GM19351 (cell line): ENCODE measurements around the gene VTA1.
"Not testable (repeated sequence)": the region's sequence is repeated elsewhere in the genome, so short reads cannot be mapped to it uniquely, and the experiment has no call there.

Experiments used
- ATAC-seq: cut with Tn5 transposase; IDR thresholded peaks from one replicate; pipeline ENCODE4 v1.9.1; 2021; ENCODE audit warnings: mild to moderate bottlenecking, moderate library complexity; ENCODE audit not compliant: unreplicated experiment

VTA1 gene

DNA sequence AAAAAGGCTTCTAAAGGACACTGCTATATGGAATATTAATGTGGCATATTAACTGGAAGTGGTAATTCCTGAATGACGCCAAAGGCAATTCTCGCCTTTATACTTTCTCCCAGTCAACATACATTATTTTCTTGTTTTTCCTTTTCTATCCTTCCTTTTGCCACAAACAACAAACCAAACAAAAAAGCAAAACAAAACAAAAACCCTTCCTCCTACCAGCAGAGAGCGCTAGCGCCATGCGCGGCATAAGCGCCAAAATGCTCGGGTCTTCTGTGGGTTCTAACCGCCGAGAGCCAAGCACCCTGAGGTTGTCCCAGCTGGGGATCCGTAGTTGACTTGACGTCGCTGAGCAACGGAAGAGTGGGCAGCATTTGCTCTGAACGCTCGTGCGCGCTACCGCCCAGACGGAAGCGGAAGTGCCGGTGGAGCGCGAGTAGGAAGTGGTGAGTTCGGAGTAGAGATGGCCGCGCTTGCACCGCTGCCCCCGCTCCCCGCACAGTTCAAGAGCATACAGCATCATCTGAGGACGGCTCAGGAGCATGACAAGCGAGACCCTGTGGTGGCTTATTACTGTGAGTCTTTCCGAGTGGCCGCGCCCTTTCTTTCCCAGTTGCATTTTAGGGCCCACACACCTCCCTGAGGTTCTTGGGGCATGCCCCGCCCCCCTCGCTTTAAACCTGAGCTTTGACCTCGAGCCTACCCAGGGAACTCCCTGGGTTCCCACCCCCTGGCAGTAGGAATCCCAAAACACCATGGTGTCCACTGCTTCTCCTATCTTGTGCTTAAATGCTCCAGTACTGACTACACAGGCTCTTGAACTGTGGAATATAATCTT lies at the start of gene VTA1, which contains the start of gene NMBR:
VTA1 (plus strand) TSS at position 436 of the 835 bp plus-strand sequence; CDS start at position 461, 25 bp downstream.
NMBR (minus strand) TSS at position 295 of the 835 bp plus-strand sequence. CDS start 58,464 bp downstream, outside the sequence.
- ATAC-seq, result peak; percentile 99

- not testable (repeated sequence) for ATAC-seq
Observed at GRCh38 chr6:142104820-142105219, 42.2 kb upstream of the VTA1 start.

GRCh38 chr6:142110820-142111219 lies 36.2 kb upstream of the VTA1 start:
- not testable (repeated sequence) for ATAC-seq

DNA sequence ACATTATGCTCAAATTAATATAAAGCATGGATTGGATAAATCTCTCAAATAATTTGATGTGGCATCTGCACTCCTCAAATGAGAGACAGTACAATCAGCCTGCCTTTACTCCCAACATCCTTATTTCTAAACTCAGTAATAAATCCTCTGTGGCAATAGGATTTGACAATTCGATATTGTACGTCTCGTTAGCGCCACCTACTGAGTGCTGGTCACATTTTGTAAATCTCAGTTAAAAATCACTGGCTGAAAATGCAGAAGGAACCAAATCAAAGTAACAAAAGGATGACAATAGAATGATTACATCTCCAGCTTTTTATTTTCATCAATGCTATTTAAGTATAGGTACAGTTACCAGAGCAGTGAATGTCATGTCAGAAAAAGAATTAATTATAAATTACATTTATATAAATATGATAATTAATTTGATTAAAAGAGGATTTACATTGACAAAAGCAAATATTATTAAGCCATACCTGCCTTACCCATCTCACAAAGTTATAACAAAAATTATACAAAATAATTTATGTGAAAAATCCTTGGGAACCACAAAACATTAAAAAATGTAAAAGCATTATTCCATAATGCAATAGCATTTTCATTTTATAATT lies 34.5 kb upstream of the VTA1 start:
- ATAC-seq, result peak; percentile 72

GRCh38 chr6:142117366-142117765 lies 29.7 kb upstream of the VTA1 start:
- ATAC-seq, result no peak

GRCh38 chr6:142118328-142118727 lies 28.7 kb upstream of the VTA1 start:
- no peak for ATAC-seq

- ATAC-seq, result no peak
Observed at GRCh38 chr6:142118925-142119324, 28.1 kb upstream of the VTA1 start.

- no peak for ATAC-seq
Observed at GRCh38 chr6:142121342-142121741, 25.7 kb upstream of the VTA1 start.

DNA sequence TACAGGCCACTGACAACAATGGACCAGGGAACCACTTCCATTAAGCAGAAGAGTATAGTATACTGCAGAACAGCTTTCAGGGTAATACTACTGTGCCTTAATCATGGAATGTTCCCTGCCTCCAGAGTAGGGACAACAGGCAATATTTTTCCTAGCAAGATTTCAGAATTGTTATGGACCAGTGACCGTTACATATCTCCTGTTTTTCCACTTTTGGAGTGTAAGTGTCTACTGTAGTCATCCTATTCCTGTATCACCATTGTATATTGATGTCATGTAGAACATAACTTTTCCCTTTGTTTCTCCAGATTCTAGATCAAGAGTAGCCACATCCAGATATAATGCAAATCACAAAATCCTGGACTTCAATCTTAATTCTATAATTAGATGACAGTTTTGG lies 16.2 kb upstream of the VTA1 start:
- no peak for ATAC-seq

DNA sequence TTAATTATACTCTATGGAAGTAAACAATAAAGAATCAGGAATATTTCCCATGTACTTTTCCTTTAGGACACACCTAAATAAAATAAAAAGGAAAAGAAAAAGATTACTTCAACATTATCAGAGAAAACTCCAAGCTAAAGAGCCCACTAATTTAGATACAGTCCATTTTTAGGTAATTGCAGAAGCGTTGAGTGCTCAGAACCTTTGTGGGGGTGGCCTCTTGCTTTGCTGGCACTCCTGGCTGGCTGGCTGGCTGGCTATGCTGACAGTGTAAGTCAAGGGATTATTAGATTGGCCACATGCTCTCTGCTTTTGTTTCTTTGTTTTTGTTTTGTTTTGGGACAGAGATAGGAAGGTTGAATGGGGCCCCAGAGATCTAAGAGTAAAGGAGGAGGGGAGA lies 14.4 kb upstream of the VTA1 start, which contains the start of gene GJE1:
GJE1 (plus strand) TSS at position 301 of the 400 bp plus-strand sequence. CDS start 234 bp downstream, outside the sequence.
- no peak for ATAC-seq

DNA sequence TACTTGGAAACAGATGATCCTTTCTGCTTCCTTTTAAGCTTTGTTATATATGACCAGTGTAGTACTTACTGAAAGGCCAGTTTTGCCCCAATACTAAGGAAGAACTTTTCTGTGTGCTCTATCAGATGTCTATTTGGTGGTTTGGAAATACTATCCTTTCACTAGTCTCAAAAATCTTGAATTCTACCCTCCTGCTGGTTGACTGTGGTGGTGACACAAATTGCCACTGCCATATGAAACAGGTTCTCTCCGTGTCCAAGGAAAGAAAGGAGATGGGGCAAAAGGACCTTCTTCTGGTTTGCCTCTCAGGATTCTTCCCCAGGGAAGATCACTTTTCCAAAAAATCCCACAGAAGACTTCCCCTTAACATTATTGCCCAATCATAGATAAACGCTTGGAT lies 8.2 kb upstream of the VTA1 start:
- no peak for ATAC-seq

GRCh38 chr6:142141531-142141930 lies 5.5 kb upstream of the VTA1 start:
- not testable (repeated sequence) for ATAC-seq

GRCh38 chr6:142152746-142153145 lies 5.7 kb downstream of the VTA1 start:
- no peak for ATAC-seq

DNA sequence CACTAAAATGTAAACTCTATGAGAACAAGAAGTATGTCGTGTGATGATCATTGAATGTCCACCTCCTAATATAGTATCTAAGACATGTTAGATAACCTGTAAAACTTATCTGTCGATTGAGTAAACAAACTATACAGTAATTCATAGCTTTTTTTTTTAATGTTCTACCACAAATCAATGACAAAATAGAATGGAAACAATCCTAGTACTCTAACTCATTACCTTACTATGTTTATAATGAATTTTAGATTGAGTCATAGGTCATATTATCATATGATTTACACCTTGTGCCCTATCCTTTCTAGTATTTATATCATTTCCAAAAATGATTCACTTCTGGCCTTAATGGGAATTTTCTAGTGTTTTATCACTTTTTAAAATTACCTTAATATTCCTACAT lies 6.1 kb downstream of the VTA1 start:
- ATAC-seq, result no peak

GRCh38 chr6:142154336-142154735 lies 7.3 kb downstream of the VTA1 start:
- no peak for ATAC-seq

- no peak for ATAC-seq
Observed at GRCh38 chr6:142155091-142155490, 8.0 kb downstream of the VTA1 start.

- ATAC-seq, result peak; percentile 69
Observed at GRCh38 chr6:142155895-142156757, 9.1 kb downstream of the VTA1 start.

DNA sequence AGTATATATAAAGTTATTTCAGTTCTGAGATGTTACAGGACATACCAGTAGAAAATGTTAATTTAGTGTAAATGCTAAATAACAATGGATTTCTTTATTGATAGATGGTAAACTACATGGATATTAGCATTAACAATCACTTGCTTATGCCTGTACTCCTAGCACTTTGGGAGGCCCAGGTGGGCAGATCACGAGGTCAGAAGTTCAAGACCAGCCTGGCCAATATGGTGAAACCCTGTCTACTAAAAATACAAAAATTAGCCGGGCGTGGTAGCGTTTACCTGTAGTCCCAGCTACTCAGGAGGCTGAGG lies 9.7 kb downstream of the VTA1 start:
- not testable (repeated sequence) for ATAC-seq

GRCh38 chr6:142162780-142163179 lies 15.7 kb downstream of the VTA1 start:
- ATAC-seq, result no peak

DNA sequence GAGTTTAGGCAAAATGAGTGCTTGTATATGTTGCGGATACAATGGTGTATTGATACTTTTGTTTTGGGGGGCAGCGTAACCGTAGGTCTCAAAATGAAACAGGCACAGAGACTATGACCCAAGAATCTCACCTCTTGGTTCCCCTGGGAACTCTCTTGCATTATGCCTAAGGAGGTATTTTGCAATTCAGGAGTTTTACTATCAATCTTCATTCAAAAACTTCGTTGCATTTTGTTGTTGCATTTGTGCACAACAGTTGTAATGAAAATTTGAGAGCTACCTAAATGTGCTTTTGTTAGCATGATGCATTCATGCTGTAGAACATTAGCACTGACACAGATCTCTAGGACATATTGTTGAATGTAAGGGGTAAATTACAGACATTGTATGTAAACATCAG lies 18.2 kb downstream of the VTA1 start:
- no peak for ATAC-seq

DNA sequence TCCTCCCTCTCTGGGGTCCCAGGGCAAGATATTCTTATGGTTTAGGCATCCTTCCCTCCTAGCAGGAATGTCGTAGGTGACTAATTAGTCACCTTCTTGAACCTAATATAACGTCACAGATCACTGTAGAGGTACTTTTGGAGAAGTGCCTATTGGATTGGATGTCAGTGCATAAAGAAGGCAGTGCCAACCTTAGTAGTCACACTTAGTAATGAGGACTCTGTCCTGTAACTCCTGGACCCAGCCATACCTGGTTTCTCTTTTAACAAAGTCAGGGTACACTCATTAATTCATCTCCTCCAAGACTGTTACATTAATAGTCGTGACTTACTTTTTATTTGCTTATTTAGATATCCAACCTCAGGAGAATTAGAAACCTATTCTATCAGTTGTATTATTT lies 20.0 kb downstream of the VTA1 start:
- ATAC-seq, result no peak
